GM12801 (cell line): Measurements from ENCODE around the gene RIMS1.

ENCODE experiments used
- TF ChIP-seq, protein P1 (sequence below): IDR thresholded peaks from one replicate; pipeline ENCODE4 v1.5.1; 2011; ENCODE audit warnings: control low read depth; ENCODE audit not compliant: insufficient read length; ENCODE audit errors: extremely low read depth

Gene RIMS1

DNA sequence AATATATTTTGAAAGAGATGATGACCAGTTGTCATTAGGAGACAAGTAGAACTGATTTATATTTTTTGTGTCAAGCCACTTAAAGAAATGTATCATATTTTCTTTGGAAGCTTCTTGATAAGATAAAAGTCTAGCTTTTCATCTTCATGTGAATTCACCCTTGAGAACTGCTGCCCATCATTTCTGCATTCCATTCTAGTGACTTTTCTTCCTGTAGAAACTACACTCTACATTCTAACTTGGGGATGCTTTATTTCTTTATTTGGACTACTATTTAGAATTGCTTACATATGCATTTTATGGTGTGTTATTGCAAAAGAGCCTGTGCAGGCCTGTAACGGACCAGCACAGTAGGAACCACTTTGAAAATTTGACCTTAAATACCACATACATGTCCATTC lies 400.6 kb downstream of the RIMS1 start:
- TF ChIP-seq, protein P1, sequence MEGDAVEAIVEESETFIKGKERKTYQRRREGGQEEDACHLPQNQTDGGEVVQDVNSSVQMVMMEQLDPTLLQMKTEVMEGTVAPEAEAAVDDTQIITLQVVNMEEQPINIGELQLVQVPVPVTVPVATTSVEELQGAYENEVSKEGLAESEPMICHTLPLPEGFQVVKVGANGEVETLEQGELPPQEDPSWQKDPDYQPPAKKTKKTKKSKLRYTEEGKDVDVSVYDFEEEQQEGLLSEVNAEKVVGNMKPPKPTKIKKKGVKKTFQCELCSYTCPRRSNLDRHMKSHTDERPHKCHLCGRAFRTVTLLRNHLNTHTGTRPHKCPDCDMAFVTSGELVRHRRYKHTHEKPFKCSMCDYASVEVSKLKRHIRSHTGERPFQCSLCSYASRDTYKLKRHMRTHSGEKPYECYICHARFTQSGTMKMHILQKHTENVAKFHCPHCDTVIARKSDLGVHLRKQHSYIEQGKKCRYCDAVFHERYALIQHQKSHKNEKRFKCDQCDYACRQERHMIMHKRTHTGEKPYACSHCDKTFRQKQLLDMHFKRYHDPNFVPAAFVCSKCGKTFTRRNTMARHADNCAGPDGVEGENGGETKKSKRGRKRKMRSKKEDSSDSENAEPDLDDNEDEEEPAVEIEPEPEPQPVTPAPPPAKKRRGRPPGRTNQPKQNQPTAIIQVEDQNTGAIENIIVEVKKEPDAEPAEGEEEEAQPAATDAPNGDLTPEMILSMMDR = no peak

DNA sequence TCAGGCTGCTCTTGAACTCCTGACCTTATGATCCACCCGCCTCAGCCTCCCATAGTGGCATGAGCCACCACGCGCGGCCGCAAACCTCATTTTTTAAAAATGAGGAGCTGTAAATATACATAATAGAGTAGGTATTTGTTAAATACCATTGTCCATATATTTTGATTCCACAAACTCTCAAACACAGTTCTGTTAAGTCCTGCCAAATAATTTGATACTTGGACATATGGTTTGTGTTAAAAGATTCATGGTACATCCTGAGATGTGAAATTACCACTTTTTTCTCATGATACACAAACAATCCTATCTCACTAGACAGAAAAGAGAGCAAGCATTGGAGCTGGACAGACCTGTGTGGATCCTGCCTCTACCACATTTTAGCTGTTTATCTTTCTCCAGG lies 401.5 kb downstream of the RIMS1 start:
- TF ChIP-seq, protein P1 = no peak

DNA sequence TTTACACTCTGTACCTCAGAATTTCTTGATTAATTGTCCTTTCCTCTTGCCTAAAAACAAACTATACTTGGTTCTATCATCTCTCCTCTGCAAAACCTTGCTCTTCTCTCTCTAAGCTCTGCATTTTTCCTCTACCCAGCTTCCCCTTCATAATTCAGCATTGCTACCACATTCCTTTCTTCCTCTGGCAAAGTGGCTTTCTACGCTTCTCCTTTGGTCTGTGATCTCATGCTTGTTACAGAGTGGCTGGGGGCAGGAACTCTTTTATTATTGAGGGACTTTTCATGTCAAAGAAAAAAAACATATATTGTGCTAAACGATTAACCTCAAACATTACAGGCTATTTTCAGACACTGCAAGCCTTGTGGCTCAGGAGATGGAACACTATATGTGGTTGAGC lies 402.2 kb downstream of the RIMS1 start:
- TF ChIP-seq, protein P1 = no peak

DNA sequence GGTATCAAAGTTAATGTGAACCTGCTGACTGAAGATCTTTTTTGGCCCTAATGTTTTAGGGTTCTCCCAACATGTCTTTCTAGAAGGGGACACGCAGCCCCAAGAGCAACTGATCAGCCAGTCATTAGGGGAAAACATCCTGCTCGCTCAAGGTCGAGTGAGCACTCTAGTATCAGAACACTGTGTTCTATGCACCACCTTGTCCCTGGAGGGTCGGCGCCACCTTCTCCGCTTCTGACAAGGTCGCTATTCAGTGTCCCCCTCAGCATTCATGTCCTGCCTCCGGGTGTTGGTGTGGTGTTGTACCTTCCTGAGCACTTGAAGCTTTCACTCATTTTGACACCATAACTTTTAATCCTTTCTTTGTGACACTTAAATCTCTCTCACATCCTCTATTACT lies 404.3 kb downstream of the RIMS1 start:
- TF ChIP-seq, protein P1 = no peak

DNA sequence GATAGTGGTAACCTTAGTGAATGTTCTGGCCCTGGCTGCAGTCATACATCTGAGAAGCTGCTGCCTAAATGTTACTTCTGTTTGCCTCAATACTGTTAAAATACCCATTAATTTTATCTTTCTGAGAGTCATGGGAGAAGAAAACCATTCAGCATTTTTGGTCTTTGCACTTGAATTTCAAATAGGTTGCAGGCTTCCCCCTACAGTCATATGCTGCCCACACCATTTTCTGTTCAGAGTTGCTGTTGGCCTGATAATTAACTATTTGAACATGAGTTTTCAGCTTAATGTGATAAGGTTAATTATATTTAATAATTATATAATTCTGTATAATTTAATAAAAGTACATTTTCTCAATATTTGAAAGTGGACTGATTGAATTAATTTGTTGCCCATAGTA lies 410.0 kb downstream of the RIMS1 start:
- TF ChIP-seq, protein P1 = no peak

DNA sequence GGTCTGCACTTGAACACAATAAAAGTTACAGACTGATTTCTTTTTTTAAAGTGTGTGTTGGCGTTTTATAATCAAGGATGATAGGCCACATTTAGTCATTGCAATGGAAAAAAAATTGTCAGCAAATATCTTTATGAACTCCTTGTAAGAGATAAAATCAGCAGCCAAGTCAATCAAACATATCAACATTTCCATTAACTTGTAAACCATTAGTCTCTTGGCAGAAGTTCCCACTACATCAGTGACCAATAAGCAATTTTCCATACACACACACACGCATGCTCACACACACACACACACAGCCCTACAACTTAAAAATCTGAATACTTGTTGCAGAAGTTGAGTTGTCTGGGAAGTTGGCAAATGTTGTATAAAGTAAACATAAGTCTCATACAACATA lies 419.6 kb downstream of the RIMS1 start:
- TF ChIP-seq, protein P1 = no peak

DNA sequence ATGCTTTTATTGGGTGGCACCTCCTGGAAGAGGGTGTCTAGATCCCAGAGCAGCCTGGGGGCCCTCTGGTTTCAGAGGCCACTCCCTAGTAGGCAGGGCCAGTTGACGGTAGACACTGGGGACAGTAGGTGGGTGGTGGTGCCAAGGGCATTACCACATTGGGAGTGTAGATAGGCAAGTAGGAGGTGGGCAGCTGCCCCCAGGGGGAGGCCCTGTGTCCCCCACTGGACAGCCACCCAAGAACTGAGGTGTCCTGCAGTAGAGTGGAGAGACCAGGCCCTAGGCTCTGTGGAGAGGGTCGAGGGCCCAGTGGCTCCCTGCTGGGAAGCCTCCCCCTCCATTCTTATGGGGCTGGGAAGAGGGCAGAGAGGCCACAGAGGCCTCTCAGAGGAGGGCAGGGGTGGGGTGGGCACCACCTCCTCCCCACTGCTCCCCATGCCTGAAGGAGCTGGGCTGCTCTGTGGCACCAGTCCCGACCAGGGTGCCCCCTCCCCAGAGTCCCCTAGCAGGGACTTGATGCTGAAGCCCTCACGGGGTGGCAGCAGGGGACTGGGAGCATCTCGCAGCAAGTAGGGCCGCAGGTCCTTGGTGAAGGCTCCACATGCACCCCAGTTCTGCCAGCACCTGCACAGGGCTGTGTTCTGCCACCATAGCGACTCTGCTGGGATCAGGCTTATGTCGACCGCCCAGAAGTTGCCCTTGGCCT lies 430.5 kb downstream of the RIMS1 start:
- TF ChIP-seq, protein P1 = no peak
